ENCODE data around the gene NOCT.

The NOCT gene

DNA sequence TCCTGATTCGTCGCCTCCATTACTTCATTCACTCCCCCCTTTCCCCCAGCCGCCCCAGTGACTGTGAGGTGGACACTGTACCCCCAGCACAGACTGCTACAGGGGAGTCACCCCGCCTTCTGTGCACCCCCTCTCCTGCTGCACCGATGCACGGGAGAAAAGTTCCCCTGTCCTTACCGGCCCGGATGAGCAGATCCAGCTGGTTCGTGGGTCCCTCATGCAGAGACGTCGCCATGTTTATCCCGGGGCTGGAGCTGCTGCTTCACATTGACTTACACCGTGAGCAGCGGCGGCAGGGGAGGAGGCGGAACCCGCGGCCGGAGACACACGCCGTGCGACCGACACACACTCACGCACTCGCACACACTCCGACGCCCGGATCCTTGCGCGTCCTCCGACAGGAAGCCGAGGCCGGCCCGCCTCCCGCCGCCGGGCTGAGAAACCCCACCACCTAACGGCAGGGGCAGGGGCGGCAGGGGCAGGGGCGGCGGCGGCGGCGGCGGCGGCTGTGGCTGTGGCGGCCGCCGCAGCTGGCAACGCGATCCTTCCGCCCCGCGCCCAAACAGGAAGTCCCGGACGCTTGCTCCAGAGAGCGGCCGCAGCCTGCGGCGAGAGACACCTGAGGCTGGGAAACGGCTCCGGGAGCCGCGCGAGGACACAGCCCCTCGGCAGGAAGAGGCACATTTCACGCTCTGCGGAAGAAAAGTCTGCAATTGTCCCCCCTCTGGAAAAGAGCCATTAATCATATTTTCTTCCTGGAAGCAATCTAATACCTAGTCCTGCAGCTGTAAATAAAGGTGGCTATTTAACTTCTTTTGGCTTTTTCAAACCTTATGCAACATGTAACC is 68.6 kb downstream of the NOCT start:
- peak overlapping the region; percentile 93 for H3K4me3 ChIP-seq (ENCODE audit: low read depth, low read length)
- ChIA-PET POLR2A (interaction anchor here (0.7 to 1.3 kb wide), 4 partner anchors 53 to 217 kb away, joined by 3 to 5 read pairs (median 3); partner anchors contain the start of genes ELF2 and NOCT), CTCF (interaction anchor here (0.9 to 1.3 kb wide), 5 partner anchors 15 to 70 kb away, joined by 3 to 4 read pairs (median 3); no protein-coding TSS in a partner anchor)
- peak; percentile 49 for DNase-seq (ENCODE audit: low read depth, low spot score)
- TF ChIP-seq, protein P1, sequence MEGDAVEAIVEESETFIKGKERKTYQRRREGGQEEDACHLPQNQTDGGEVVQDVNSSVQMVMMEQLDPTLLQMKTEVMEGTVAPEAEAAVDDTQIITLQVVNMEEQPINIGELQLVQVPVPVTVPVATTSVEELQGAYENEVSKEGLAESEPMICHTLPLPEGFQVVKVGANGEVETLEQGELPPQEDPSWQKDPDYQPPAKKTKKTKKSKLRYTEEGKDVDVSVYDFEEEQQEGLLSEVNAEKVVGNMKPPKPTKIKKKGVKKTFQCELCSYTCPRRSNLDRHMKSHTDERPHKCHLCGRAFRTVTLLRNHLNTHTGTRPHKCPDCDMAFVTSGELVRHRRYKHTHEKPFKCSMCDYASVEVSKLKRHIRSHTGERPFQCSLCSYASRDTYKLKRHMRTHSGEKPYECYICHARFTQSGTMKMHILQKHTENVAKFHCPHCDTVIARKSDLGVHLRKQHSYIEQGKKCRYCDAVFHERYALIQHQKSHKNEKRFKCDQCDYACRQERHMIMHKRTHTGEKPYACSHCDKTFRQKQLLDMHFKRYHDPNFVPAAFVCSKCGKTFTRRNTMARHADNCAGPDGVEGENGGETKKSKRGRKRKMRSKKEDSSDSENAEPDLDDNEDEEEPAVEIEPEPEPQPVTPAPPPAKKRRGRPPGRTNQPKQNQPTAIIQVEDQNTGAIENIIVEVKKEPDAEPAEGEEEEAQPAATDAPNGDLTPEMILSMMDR (IDR thresholded peaks at IDR 0.05; ENCODE audit: insufficient read depth, low read length, missing control alignments): peak; percentile 32

DNA sequence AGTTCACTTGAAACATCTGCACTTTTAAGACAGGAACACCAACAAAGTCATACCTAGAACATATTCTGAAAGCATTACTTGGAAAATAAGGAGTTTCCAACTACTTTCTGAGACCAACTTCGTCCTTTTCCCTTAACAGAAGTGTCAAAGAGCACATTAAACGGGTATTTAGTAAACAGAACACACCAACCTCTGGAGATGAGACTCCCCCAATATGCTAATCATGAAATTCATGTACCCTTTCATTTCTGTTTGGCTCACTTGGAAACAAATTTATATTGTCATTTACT is 69.2 kb downstream of the NOCT start:
- POLR2A ChIA-PET: interaction anchor here (1.3 kb wide), 1 partner anchor 54 kb away, joined by 5 read pairs; no protein-coding TSS in a partner anchor
- no peak for DNase-seq (ENCODE audit: low read depth, low spot score)
- CTCF ChIA-PET: interaction anchor here (1.0 to 2.8 kb wide), 5 partner anchors 14 to 67 kb away, joined by 3 to 37 read pairs (median 4); no protein-coding TSS in a partner anchor
- TF ChIP-seq, protein P1 (IDR thresholded peaks at IDR 0.05; ENCODE audit: insufficient read depth, low read length, missing control alignments): no peak
- H3K4me3 ChIP-seq (ENCODE audit: low read depth, low read length): peak overlapping the region; percentile 93

- H3K4me3 ChIP-seq (ENCODE audit: low read depth, low read length): 0 out of 2 replicates have a peak overlapping the region, but pooled peaks have one; percentile 7
- ChIA-PET CTCF (interaction anchor here (0.7 to 2.8 kb wide), 5 partner anchors 11 to 67 kb away, joined by 3 to 37 read pairs (median 3); no protein-coding TSS in a partner anchor), POLR2A (no interaction called here)
- DNase-seq (ENCODE audit: low read depth, low spot score): no peak
- TF ChIP-seq, protein P1 (IDR thresholded peaks at IDR 0.05; ENCODE audit: insufficient read depth, low read length, missing control alignments): no peak
Measured at GRCh38 chr4:139085141-139085540, 69.6 kb downstream of the NOCT start.

GRCh38 chr4:139092271-139092670 is 76.7 kb downstream of the NOCT start:
- ChIA-PET POLR2A (no interaction called here), CTCF (interaction anchor here (1.2 to 2.0 kb wide), 3 partner anchors 10 to 76 kb away, joined by 3 to 6 read pairs (median 3); no protein-coding TSS in a partner anchor)
- DNase-seq (ENCODE audit: low read depth, low spot score): no peak
- TF ChIP-seq, protein P1 (IDR thresholded peaks at IDR 0.05; ENCODE audit: insufficient read depth, low read length, missing control alignments): no peak
- no peak overlapping the region for H3K4me3 ChIP-seq (ENCODE audit: low read depth, low read length)

Measured in AG04449 (cell line).